GM20000 (cell line): Measurements from ENCODE around the gene PDZD4.

Experiments
- DNase-seq: peaks from one replicate; pipeline ENCODE4 v3.0.0; 2012; ENCODE audit warnings: low spot score
- TF ChIP-seq, protein P1 (sequence below): IDR thresholded peaks from 2 replicates; pipeline ENCODE4 v1.5.1; 2012; ENCODE audit warnings: mild to moderate bottlenecking, control low read depth; ENCODE audit errors: extremely low read depth, missing control alignments

PDZD4 gene

DNA sequence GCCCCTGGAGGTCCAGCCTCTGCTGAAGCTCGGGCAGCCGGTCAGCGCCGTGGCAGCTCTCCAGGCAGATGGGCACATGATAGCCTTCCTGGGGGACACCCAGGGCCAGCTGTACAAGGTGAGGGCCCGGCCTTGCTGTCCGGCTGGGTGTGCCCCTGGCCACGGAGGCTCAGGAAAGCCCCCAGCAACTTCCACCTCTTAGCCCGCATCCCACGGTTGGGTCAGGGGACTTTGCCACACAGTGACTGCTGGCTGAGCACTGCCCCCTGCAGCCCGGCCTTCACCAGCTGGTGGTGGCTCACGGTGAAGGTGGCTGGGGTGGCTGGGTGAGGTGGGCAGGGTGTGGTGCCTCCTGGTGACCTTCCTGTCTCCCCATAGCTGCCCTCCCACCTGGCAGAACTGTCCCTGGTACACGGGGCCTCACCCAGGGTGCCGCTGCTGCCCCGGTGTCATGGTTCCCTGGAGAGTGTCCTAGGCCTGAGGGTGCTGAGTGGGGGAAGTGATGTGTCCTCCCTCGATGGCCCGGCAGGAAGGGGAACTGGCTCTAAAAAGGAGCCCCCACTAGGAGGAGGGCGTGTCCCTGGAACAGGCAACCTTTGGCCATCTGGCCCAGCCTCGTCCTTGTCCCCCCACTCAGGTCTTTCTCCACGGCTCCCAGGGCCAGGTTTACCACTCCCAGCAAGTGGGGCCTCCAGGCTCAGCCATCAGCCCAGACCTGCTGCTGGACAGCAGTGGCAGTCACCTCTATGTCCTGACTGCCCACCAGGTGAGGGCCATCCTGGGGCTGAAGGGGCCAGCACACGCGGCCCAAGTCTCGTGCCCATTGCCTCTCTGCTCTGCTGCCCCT lies 61.8 kb downstream of the PDZD4 start:
- DNase-seq, result peak; percentile 25
- TF ChIP-seq, protein P1, sequence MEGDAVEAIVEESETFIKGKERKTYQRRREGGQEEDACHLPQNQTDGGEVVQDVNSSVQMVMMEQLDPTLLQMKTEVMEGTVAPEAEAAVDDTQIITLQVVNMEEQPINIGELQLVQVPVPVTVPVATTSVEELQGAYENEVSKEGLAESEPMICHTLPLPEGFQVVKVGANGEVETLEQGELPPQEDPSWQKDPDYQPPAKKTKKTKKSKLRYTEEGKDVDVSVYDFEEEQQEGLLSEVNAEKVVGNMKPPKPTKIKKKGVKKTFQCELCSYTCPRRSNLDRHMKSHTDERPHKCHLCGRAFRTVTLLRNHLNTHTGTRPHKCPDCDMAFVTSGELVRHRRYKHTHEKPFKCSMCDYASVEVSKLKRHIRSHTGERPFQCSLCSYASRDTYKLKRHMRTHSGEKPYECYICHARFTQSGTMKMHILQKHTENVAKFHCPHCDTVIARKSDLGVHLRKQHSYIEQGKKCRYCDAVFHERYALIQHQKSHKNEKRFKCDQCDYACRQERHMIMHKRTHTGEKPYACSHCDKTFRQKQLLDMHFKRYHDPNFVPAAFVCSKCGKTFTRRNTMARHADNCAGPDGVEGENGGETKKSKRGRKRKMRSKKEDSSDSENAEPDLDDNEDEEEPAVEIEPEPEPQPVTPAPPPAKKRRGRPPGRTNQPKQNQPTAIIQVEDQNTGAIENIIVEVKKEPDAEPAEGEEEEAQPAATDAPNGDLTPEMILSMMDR, result no peak

DNA sequence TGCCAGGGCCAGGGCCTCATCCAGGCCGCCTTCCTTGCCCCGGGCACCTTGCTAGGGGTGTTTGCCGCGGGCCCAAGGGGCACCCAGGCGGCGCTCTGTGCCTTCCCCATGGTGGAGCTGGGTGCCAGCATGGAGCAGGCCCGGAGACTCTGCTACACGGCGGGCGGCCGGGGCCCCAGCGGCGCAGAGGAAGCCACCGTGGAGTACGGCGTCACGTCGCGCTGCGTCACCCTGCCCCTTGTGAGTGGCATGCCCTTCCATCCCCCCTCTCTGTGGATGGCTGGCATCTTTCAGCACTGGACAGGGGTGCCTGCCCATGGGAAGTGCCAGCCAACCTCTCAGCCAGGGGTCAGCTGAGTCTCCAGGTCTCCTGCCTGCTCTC lies 62.7 kb downstream of the PDZD4 start:
- TF ChIP-seq, protein P1, result no peak

DNA sequence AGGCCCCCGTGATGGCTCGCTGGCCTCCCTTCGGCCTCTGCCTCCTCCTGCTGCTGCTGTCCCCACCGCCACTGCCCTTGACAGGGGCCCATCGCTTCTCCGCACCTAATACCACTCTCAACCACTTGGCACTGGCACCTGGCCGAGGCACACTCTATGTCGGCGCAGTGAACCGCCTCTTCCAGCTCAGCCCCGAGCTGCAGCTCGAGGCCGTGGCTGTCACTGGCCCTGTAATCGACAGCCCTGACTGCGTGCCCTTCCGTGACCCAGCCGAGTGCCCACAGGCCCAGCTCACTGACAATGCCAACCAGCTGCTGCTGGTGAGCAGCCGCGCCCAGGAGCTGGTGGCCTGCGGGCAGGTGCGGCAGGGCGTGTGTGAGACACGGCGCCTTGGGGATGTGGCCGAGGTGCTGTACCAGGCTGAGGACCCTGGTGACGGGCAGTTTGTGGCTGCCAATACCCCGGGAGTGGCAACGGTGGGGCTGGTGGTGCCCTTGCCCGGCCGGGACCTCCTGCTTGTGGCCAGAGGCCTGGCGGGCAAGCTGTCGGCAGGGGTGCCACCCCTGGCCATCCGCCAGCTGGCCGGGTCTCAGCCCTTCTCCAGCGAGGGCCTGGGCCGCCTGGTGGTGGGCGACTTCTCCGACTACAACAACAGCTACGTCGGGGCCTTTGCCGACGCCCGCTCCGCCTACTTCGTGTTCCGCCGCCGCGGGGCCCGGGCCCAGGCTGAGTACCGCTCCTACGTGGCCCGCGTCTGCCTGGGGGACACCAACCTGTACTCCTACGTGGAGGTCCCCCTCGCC lies 63.3 kb downstream of the PDZD4 start:
- TF ChIP-seq, protein P1, result no peak
- DNase-seq, result peak; percentile 6

More for the DNA sequence above, 62.7 kb downstream of the PDZD4 start:
- peak; percentile 4 for DNase-seq

DNA sequence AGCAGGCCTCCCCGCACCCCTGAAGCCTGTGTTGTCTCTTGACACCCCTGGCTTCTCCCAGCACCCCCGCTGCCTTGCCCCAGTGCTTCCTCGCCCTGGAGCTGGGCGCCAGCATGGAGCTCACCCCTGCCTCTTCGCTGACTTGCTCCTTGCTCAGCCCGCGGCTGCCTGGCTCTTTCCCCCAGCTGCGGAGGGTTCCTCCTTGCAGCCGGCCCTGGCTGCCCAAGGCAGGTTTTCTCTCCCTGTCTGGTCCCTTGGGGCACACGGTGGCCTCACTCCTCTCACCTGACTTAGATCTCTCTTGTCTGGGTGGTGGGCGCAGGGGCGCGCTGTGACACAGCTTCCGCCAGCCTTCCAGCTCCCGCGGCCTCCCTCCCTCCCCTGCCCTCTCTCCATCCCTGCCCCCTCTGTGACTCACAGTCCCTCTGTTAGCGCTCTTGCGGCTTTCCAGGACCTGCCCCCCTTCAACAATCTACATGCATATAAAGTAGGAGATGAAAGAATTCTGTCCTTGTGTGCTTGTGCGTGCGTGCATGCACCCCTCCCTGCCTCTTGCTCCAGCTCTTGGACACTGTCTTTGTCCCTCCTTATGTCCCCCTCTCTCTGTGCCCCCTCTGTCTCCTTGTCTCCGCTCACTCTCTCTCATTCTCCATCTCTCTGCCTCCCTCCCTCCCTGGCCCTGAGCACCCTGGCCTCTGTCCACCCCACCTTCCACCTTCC lies 64.1 kb downstream of the PDZD4 start:
- TF ChIP-seq, protein P1, result no peak
- no peak for DNase-seq

DNA sequence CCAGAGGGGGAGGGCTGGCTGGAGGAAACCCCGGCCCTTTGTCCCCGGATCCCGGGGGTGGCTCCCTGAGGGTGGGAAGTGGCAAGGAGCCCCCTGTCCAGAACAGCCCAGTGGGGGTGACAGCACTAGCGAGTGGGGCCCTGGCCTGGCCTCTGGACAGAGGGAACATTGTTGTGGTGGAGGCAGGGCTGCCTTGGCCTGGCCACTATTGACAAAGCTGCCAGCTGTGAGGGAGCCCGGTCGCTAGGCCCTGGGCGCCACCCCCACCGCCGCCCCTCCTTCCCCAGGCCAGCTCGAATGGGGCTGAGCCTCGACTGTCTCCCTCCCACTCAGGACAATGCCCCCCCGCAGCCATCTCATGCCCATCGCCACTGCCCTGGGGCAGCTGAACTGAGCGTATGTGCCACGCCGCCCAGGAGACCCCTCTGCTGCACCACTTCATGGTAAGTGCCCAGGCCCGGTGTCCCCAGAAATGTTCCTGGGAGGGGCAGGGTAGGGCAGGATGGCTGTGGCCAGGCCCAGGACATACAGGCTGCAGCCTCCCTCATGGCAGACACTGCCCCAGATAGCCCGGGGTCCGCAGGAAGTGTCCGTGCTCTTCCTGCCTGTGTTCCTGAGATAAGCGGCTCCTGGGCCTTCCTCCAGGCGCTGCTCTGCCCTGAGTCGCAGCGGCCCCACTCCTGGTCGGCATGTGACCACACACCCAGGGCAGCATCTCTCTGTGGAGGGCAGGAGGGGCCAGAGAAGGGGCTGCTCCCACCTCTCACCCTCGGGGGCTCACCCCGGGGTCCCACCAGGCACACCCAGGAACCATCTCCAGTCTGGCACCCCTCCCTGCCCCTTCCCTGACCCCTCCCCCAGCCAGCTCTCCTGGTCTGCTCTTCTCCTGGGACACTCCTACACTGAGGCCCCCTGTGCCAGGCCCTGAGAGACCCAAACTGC lies 64.9 kb downstream of the PDZD4 start:
- no peak for DNase-seq

DNA sequence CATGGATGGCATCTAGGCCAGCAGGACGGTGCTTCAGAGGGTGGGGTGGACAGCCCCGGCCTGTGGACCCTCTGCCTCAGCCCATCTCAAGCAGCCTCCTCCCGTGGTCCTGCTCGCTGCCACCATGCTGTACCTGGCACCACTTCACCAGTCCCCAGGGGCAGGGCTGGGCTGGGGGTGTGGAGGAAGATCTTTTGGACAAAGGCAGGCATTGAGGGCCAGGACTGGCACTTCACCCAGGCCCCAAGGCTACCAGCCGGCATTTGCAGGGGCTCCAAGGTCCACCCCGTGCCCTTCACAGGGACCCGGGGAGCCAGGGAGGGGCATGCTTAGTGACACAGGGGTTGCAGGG lies 65.6 kb downstream of the PDZD4 start:
- DNase-seq, result no peak
- TF ChIP-seq, protein P1, result no peak

More for the DNA sequence above, 64.9 kb downstream of the PDZD4 start:
- TF ChIP-seq, protein P1, result no peak
